ENCODE data around the gene LGALS12.
A peak's percentile ranks its signal among the peaks of the same experiment; 100 is the strongest.
"Not testable (repeated sequence)": the region's sequence is repeated elsewhere in the genome, so short reads cannot be mapped to it uniquely, and the experiment has no call there.

Gene LGALS12

DNA sequence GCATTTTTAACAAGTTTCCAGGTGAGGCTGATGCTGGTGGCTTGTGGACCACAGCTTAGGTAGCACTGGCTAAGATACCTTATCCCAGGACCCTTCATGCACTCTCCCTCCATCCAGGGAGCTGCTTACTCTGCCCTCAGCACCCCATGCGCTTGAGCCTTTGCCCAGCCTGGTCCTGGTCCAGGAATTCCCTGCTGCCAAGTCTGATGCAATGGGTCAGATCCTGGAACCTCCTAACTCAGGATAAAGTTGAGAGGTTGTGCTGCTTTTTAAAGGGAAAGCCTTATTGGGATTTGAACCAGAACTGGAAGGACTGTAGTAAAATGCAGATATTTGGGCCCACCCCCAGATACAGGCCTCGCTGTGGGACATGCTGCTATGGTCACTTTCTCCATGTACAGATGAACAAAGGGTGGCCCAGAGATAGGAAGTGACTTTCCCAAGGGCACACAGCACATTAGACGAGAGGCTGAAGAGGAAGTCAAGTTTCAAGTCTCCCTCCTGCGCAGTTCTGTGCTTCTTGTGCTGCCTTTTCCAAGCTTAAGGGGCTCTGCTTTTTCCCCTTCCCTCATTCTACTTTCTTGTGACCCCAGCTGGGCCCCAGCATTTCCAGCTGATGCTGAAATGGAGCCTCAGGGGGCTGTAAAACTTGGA lies 824 bp upstream of the LGALS12 start:
- no peak for DNase-seq

DNA sequence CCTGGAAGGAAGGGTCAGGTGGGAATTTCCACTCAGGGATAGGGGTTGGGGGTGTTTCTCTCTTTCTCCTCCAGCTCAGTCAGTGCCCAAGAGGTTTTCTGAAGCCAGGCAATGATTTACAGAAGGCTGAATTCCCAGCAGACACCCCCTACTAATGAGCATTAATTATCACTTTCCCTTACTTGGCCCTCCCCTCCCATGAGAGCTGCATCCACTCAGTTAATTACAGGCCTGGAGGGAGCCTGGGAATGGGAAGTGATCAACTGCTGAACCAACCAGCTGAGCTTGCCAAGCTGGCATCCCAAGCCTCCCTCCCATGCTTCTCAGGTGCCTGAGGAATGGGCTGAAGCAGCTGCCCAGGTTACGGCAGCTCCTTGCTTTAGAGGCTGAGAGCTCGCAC lies 992 bp downstream of the LGALS12 start:
- no peak for DNase-seq

DNA sequence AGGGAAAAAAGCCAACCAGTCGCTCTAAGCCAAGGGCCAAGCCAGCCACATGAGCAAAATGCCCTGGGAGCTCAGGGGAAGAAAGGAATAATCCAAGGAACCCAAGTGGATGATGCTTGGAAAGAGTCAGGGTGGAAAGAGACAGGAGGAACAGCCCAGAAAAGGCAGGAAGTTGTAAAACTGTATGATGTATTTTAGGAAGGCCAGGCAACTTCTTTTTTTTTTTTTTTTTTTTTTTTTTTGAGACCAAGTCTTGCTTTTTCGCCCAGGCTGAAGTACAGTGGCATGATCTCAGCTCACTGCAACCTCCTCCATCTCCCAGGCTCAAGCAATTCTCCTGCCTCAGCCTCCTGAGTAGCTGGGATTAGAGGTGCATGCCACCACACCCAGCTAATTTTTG lies 1.6 kb downstream of the LGALS12 start:
- no peak for DNase-seq

GRCh38 chr11:63508009-63508408 lies 2.1 kb downstream of the LGALS12 start:
- DNase-seq = peak; percentile 54 to 72

DNA sequence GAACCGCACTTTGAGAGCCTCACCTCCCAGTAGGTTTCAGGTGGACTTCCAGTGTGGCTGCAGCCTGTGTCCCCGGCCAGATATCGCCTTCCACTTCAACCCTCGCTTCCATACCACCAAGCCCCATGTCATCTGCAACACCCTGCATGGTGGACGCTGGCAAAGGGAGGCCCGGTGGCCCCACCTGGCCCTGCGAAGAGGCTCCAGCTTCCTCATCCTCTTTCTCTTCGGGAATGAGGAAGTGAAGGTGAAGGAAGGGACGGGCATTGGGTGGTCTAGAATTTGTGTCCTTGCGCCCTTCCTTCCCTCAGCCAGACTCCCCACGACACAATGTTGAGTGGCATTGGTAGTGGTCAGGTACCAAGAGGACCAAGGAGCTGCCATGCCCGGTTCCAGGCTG lies 2.9 kb downstream of the LGALS12 start:
- DNase-seq = no peak

- no peak for DNase-seq
These were observed 4.6 kb downstream of the LGALS12 start for GRCh38 chr11:63510360-63511047.

DNA sequence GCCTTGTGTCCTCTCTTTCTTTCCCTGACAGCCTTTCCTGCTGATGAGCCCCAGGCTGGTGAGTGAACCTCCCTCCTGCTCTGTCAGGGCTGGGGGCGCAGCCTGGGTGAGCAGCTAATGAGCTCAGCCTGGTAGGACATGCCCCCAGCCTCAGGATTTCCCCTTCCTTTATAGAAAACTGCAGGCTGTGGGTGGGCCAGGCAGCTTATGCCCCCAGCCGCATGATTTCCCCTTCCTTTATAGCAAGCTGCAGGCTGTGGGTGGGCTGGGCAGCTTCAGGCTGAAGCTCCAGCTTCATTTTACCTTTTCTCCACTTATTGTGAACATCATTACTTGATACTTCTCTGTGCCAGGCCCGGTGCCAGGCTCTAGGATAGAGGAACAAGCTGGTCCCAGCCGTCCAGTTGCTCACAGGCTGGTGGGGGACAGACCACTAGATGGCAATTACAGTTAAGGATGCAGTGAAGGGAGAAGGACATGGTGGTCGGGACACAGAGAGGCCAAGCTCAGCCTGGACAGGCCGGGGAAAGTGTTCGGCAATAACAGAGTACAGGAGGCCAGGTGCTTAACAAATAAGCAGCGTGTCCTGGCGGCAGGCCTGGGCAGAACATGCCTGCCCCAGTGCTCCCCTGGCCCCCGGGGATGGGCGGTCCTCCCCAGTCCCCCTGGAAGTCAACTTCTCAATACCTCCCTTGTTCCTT lies 5.3 kb downstream of the LGALS12 start:
- no peak for DNase-seq

GRCh38 chr11:63512816-63513215 lies 6.9 kb downstream of the LGALS12 start:
- DNase-seq = no peak

- DNase-seq = no peak
These were observed 10.2 kb downstream of the LGALS12 start for GRCh38 chr11:63516109-63516508.

DNA sequence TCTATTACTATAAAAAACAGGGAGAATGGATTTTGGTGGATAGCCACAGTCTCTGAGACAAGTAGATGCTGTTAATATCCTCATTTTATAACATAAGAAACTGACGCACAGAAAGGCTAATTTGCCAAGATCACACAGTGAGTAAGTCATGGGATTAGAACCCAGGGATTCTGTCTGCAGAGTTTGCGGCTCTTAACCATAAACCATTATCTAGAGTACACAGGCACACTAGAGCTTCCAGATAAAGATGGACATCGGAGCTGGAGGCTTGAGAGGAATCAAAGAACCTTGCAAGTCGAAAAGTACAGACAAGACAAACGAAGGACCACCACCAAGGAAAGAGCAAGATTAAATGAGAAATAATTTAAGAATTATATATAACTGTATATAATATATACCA lies 11.3 kb downstream of the LGALS12 start:
- no peak for DNase-seq

- DNase-seq = no peak
These were observed 12.7 kb downstream of the LGALS12 start for GRCh38 chr11:63518548-63518947.

- no peak for DNase-seq
These were observed 14.8 kb downstream of the LGALS12 start for GRCh38 chr11:63520606-63521170.

DNA sequence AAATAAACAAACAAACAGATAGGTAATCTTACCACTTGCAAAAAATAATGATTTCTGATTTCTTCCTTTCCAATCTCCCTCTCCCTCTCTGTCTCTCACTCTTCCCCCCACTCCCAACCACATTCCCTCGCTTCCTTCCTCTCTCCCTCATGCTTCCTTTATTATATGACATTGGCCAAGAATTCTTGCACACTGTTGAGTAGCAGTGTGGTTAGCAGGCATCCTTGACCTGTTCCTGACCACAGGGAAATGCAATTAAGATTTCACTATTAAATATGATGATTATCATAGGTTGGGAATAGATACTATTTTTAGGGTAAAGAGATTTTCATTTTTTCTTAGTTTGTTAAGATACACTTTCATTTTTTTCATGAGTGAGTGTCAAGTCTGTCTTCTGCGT lies 16.0 kb downstream of the LGALS12 start:
- no peak for DNase-seq

- no peak for DNase-seq
These were observed 17.3 kb downstream of the LGALS12 start for GRCh38 chr11:63523151-63523550.

DNA sequence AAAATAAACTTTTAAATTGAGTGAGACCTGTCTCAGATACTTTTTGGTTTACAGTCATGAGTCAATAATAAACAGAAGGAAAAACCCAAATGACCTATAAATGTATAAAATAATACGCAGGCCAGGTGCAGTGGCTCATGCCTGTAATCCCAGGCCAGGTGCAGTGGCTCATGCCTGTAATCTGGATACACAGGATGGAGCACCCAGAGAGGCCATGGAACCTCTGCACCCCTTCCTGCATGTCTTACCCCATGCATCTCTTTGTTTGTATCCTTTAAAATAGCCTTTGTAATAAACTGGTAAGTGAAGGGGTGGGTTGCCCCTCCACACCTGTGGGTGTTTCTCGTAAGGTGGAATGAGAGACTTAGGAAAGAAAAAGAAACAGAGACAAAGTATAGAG lies 21.8 kb downstream of the LGALS12 start:
- DNase-seq = no peak

- DNase-seq = not testable (repeated sequence)
These were observed 22.3 kb downstream of the LGALS12 start for GRCh38 chr11:63528156-63528555.

DNA sequence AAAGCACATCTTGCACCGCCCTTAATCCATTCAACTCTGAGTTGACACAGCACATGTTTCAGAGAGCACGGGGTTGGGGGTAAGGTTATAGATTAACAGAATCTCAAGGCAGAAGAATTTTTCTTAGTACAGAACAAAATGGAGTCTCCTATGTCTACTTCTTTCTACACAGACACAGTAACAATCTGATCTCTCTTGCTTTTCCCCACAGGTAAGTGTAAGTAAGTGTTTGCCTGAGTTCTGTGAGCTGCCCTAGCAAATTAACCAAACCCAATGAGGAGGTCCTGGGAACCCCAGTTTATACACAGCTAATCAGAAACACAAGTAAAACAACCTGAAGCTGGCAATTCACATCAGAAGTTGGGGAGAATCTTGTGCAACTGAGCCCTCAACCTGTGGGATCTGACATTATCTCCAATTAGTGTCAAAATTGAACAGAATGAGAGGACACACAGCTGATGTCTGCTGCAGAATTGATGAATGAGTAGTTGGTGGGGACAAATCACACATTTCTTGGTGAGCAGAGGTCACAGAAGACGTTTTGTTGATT lies 22.9 kb downstream of the LGALS12 start:
- DNase-seq = not testable (repeated sequence)

DNA sequence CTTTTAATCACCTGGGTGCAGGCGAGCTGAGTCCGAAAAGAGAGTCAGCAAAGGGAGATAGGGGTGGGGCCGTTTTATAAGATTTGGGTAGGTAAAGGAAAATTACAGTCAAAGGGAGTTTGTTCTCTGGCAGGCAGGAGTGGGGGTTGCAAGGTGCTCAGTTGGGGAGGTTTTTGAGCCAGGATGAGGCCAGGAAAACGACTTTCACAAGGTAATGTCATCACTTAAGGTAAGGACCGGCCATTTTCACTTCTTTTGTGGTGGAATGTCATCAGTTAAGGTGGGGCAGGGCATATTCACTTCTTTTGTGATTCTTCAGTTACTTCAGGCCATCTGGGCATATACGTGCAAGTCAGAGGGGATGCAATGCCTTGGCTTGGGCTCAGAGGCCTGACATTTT lies 23.5 kb downstream of the LGALS12 start:
- not testable (repeated sequence) for DNase-seq

DNA sequence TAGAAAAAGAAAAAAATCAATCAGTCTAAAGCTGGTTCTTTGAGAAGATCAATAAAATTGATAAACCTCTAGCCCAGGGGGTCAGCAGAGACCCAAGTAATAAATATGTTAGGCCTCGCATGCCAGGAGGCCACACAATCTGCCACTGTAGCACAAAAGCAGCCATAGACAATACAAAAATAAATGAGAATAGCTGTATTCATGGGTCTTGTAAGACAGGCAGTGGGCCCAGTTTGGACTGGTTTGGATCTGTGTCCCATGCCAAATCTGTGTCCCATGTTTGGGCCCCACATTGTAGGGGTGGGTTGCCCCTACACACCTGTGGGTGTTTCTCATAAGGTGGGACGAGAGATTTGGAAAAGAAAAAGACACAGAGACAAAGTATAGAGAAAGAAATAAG lies 24.1 kb downstream of the LGALS12 start:
- no peak for DNase-seq

GRCh38 chr11:63531074-63531792 lies 25.3 kb downstream of the LGALS12 start:
- not testable (repeated sequence) for DNase-seq

GRCh38 chr11:63532117-63532516 lies 26.2 kb downstream of the LGALS12 start:
- no peak for DNase-seq

DNA sequence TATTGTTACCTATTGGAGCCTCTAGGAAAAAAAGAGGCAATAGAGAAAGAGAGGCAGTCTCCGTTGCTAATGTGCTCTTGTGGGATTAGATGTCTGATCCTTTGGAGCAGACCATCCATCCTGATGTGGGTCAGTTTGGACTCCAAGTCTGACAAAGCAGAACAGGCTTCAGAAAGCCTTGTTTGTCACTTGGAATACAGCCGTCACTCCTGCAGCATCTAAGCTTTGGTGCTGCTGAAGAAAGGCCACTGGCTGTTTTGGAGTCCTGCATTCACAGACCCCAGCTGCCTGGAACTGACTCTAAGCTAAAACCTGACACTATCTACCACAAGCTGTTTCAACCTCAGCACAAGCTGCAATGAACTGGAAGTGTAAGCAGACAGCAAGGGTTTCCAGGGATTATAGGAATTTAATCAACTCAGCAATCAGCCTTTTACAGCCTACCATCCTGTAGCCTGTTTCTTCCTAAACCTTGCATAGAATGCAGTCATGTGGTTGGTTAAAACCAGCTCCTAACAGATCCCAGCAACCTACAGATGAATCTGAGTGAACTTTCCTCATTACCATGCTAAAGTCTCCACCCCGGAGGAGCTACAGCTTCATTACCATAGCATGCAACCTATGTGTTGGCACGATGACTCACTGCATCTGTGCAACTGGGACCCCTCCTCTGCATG lies 27.1 kb downstream of the LGALS12 start:
- no peak for DNase-seq
